Measurements from ENCODE around the gene PLEKHA1.

The PLEKHA1 gene

GRCh38 chr10:122379041-122379440, 4.5 kb downstream of the PLEKHA1 start:
- no peak for DNase-seq (ENCODE audit: low read depth)

DNA sequence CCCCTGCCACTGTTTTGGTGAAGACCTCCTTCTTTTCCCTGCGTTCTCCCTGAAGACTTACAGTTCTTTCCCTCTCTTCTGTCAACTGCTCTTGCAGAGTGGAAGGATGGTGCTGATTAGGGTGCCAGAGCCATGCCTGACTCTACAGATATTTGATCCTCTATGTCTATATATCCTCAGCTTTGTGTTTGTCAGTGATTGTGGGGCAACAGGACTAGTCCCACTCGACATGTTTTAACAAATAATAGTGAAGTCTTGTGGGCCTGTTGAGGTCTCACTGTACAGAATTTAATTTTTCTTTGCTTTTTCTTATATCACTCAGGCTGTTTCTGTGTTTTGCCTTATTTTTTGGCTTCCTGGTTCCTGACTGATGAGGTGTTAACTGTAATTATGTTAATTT, 5.0 kb downstream of the PLEKHA1 start:
- DNase-seq (ENCODE audit: low read depth) = no peak

GRCh38 chr10:122380703-122381102, 6.2 kb downstream of the PLEKHA1 start:
- DNase-seq (ENCODE audit: low read depth) = no peak

- no peak for DNase-seq (ENCODE audit: low read depth)
Measured at GRCh38 chr10:122381680-122382079, 7.2 kb downstream of the PLEKHA1 start.

DNA sequence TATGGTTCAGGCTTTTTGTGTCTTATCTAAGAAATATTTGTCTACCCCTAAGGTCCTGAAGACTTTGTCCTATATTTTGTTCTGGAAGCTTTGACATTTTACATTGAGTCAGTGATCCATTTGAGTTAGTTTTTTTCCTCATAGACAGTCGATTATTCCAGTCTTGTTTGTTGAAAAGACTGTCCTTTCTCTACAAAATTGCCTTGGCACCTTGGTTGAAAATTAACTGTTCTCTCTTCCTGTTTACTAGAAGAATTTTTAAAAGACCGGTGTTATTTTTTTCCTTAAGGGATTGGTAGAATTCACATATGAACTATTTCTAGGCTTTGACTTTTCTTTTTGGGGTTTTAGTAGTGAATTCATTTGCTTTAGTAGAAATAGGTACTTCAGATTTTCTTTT, 12.0 kb downstream of the PLEKHA1 start:
- no peak for DNase-seq (ENCODE audit: low read depth)

DNA sequence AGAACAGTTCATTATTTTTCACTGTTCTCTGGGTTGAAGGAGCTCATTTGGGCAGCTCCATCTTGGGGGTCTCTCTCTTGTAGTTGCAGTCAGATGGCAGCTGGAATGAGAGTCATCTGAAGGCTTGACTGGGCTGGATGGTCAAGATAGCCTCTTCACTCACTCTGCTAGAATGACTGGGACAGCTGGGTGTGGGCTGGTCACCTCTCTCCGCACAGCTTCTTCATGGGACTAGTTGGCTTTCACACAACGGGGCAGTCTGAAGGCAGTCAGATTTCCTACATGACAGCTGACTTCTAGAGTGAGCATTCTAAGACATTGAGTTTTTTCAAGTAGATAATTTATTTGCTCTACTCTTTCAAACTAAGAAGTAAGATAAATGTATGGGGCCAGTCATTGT, 13.1 kb downstream of the PLEKHA1 start:
- no peak for DNase-seq (ENCODE audit: low read depth)

DNA sequence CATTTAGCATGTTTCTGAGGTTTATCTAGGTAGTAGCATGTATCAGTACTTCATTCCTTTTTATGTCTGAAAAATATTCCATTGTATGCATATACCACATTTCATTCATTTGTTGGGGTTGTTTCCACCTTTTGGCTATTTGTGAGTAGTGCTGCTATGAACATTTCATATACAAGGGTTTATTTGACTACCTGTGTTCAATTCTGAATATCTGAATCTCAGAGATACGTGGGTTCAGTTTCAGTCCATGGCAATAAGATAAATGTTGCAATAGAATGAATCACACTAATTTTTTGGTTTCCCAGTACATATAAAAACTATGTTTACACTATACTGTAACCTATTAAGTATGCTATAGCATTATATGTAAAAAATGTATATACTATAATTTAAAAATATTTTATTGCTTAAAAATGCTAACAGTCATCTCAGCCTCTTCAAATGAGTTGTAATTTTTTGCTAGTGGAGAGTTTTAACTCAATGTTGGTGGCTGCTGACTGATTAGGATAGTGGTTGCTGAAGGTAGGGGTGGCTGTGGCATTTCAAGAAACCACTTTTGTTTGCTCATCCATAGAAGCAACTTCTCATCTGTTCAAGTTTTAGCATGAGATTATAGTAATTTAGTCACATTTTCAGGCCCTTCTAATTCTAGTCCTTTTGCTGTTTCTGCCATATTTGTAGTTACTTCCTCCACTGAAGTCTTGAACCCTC, 13.9 kb downstream of the PLEKHA1 start:
- no peak for DNase-seq (ENCODE audit: low read depth)

GRCh38 chr10:122390271-122390670, 15.8 kb downstream of the PLEKHA1 start:
- DNase-seq (ENCODE audit: low read depth) = no peak

DNA sequence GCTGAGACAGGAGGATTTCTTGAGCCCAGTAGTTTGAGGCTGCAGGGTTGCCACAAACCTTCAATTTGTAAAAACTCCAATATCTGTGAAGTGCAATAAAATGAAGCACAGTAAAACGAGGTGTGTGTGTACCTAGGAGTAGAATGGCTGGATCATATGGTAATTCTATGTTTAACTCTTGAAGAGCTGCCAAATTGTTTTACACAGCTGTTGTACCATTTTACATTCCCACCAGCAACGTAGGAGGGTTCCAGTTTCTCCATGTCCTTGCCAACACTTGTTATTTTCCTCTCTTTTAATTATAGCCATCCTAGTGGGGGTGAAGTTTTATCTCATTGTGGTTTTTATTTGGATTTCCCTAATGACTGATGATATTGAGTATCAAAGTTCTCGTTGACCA, 16.2 kb downstream of the PLEKHA1 start:
- no peak for DNase-seq (ENCODE audit: low read depth)

- DNase-seq (ENCODE audit: low read depth) = no peak
Measured at GRCh38 chr10:122391875-122392274, 17.4 kb downstream of the PLEKHA1 start.

DNA sequence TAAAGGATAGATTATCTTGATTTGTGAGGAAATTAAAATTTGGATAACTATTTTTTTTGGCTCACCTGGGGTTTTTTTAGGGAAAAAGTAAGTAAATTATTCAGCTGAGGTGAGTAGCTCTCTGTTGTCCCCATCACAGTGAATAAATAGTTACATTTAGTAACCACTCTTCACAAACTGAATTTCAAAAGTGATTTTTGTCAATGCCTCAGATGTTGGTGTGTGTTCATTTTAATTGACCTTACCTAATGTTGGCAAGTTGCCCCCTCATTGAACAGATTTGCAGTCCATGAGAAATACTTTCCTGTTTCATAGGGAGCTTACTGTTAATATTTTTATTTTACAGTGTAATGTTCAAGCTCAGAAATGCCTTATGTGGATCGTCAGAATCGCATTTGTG, 18.3 kb downstream of the PLEKHA1 start:
- no peak for DNase-seq (ENCODE audit: low read depth)

GRCh38 chr10:122393288-122393687, 18.8 kb downstream of the PLEKHA1 start:
- no peak for DNase-seq (ENCODE audit: low read depth)

- DNase-seq (ENCODE audit: low read depth) = no peak
Measured at GRCh38 chr10:122402548-122403131, 28.1 kb downstream of the PLEKHA1 start.

DNA sequence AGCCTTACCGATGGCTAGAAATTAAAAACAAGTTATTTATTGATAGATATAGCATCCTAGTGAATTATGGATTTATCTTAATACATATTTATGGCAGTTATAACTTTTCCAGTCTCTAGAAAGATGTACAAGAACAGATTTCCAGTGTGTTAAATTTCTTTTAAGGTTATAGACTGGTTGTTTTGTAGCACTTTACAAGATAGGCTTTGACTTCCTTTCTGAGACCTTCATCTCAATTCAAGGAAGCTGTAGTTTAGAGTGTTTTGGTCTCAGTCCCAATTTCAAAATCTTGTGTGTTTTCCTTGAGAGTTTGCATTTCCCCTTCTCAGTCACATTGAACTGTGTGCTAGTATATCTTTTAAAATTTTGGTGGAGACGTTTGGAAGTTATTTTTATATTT, 30.1 kb downstream of the PLEKHA1 start:
- DNase-seq (ENCODE audit: low read depth) = no peak

- no peak for DNase-seq (ENCODE audit: low read depth)
Measured at GRCh38 chr10:122407375-122408125, 33.0 kb downstream of the PLEKHA1 start.

- DNase-seq (ENCODE audit: low read depth) = no peak
Measured at GRCh38 chr10:122413327-122413726, 38.8 kb downstream of the PLEKHA1 start.

DNA sequence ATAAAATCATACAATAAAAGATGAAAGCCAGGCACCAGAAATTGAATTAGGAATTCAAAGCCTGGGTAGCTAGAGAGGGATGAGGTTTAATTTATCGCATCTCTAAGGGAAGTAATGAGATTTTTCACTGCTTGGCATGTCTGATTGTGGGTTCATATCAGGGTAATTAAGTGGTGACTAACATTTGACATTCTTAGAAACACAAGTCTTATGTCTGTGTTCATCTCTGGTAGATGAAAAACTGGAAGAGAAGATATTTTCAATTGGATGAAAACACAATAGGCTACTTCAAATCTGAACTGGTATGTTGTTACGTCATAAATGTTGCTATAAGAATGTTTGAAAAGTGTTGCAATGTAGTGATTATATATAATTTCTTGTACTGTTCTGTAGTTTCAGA, 43.2 kb downstream of the PLEKHA1 start:
- no peak for DNase-seq (ENCODE audit: low read depth)

- DNase-seq (ENCODE audit: low read depth) = no peak
Measured at GRCh38 chr10:122419016-122419415, 44.5 kb downstream of the PLEKHA1 start.

DNA sequence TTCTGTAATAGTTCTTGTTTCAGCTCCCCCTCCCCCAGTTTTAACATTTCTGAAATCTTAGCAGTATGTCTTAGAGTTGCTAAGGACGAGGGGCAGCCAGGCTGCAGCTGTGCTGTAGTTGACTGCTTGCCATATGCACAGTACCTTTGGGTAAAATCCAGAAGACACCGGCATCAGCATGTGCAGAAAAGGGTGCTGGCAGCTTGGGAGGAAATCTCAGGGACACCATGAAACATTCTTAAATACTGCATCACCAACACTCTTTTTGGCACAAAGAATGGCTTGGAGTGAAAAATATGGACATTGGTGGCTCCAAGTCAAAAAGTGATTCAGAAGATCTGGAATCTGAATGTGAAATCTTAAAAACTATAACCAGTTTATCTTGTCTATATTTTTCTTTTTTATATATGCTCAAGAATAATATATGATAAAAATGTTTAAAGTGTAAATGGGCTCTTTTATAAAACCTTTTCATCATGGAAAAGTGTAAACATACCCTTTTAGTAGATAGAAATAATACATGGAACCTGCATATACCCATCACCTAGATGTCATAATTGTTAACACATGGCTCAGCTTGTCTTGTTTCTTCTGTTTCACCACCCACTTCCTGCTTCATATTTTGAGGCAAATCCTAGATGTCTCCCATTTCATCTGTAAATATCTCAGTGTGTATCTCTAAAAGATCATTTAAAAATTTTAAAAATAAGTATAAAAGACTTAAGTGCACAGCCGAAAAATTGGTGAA, 45.5 kb downstream of the PLEKHA1 start:
- DNase-seq (ENCODE audit: low read depth) = peak; percentile 68

- no peak for DNase-seq (ENCODE audit: low read depth)
Measured at GRCh38 chr10:122420624-122421007, 46.1 kb downstream of the PLEKHA1 start.

GRCh38 chr10:122421054-122421625, 46.6 kb downstream of the PLEKHA1 start:
- DNase-seq (ENCODE audit: low read depth) = no peak

GRCh38 chr10:122421742-122422141, 47.2 kb downstream of the PLEKHA1 start:
- no peak for DNase-seq (ENCODE audit: low read depth)
